Activated T-cell treated with anti-CD3 and anti-CD28 coated beads, Interleukin-2, amount 50 U/mL, for 72 hours (primary cell): ENCODE data around the gene AGTPBP1. TPM values are rescaled to one million over a fixed set of nuclear protein-coding genes. Genes with fewer than 3 reads are reported as not detected.

Source experiments
- ATAC-seq, 2 donors: fragments of 150-1000 bp; cut with Tn5 transposase; replicated peaks in 1 of 2; 2 replicates each; pipeline ENCODE4 v1.10.0; 2021; ENCODE audit warnings: moderate library complexity in 2 of 2, mild to moderate bottlenecking in 1 of 2
- DNase-seq, 2 donors: peaks; one replicate each; pipeline ENCODE4 v3.0.0; 2021 to 2022; ENCODE audit warnings: mixed read lengths in 1 of 2
- H3K27ac Mint-ChIP-seq: one replicate; pipeline ENCODE4 v1.8.0; 2022; ENCODE audit warnings: mild to moderate bottlenecking, moderate library complexity, mixed read lengths
- H3K27me3 Mint-ChIP-seq: one replicate; pipeline ENCODE4 v1.8.0; 2022; ENCODE audit warnings: low read depth, mixed read lengths
- H3K36me3 Mint-ChIP-seq, 2 donors: one replicate each; pipeline ENCODE4 v1.8.0; 2022; ENCODE audit warnings: mixed read lengths in 2 of 2, mild to moderate bottlenecking in 1 of 2; ENCODE audit not compliant: insufficient read depth in 2 of 2
- H3K4me1 Mint-ChIP-seq: one replicate; pipeline ENCODE4 v1.8.0; 2022; ENCODE audit warnings: low read depth, mixed read lengths
- H3K4me3 Mint-ChIP-seq, 2 donors: one replicate each; pipeline ENCODE4 v1.8.0; 2022; ENCODE audit warnings: mild to moderate bottlenecking in 2 of 2, mixed read lengths in 2 of 2, moderate library complexity in 2 of 2
- H3K9me3 Mint-ChIP-seq, 2 donors: one replicate each; pipeline ENCODE4 v1.8.0; 2022; ENCODE audit warnings: mixed read lengths in 2 of 2
- total RNA-seq, 2 donors: library from RNA; stranded (reverse); gene quantifications; one replicate each; pipeline ENCODE4 v1.2.3, GENCODE V29; 2022

AGTPBP1 gene
- total RNA-seq, 2 donors from 2014 or later: 52.3 to 58.2 TPM

DNA sequence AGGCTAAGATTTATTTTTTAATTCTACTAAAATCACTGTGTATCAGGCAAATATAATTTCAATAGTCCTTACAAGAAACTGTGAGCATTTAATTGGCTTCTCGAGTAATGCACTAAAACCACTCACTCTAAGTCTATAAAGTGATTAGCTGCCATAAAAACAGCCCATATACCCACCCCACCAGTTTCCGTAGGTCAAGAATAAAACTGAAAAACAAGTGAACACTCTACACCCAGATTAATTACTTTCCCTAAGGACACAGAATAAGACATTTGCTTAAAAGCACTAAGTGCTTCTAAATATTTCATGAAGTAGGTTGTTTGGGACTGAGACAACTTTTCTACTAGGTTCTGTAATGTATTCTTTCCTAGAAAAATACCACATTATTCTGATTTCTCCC, 194.2 kb downstream of the AGTPBP1 start:
- H3K27me3 Mint-ChIP-seq: no peaks in the 10 kb centered on the region
- H3K4me1 Mint-ChIP-seq: no peaks in the 10 kb centered on the region
- DNase-seq: no peak
- no peak overlapping the region for H3K27ac Mint-ChIP-seq
- ATAC-seq: no peak
- H3K9me3 Mint-ChIP-seq: no peaks in the 10 kb centered on the region
- H3K4me3 Mint-ChIP-seq: no peak overlapping the region
- peaks cover 0 to 2% of the 10 kb centered on the region in 2 donors for H3K36me3 Mint-ChIP-seq

GRCh38 chr9:85543196-85543595, 198.6 kb downstream of the AGTPBP1 start:
- no peaks in the 10 kb centered on the region for H3K27me3 Mint-ChIP-seq

DNA sequence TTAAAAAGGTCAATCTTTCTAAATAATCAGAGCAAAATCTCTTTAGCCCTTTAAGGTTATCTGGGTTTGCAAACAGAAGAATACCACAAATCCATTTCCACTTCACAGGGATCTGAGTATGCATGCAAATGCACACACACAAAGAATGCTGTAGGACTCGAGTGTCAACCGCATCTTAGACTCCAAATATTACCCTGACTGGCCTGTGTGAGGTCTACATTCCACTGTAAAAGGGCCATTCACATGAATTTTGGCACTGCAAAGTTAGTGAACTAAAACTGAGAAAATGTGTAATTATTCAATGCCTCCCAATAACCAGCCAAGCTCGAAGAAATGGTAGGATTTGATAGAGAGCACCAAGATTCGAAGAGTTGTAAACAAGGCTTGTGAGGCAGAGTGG, 199.9 kb downstream of the AGTPBP1 start:
- Mint-ChIP-seq H3K27me3 (no peaks in the 10 kb centered on the region), H3K27ac (no peak overlapping the region), H3K4me3 (no peak overlapping the region), H3K36me3 (no peaks in the 10 kb centered on the region), H3K9me3 (no peaks in the 10 kb centered on the region), H3K4me1 (peaks cover 9% of the 10 kb centered on the region)
- ATAC-seq: no peak
- DNase-seq: no peak

More at GRCh38 chr9:85543196-85543595, 198.6 kb downstream of the AGTPBP1 start:
- Mint-ChIP-seq H3K9me3 (no peaks in the 10 kb centered on the region), H3K36me3 (peaks cover 0 to 2% of the 10 kb centered on the region in 2 donors), H3K4me3 (no peak overlapping the region), H3K4me1 (peaks cover 9% of the 10 kb centered on the region), H3K27ac (no peak overlapping the region)
- ATAC-seq: no peak
- DNase-seq: no peak

DNA sequence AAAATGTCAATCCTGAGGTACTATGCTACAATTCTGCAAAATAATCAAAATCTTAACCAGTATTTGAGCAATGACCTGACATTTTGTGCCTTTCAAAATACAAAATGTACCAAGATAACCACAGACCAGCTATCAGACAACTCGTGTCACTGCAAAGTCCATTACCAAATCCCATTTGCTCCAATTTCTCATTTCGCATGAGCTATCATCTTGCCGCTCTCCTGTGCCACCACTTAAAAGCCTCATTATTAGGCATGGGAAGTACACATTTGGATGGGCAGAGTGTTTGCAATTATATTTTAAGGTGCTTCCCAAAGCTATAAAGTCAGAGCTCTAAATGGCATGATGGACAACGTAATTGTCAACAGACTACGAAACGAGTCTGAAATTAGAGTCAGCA, 205.2 kb downstream of the AGTPBP1 start:
- no peak for ATAC-seq
- Mint-ChIP-seq H3K27me3 (no peaks in the 10 kb centered on the region), H3K4me3 (no peak overlapping the region), H3K9me3 (no peaks in the 10 kb centered on the region), H3K27ac (no peak overlapping the region), H3K4me1 (peaks cover 9% of the 10 kb centered on the region), H3K36me3 (no peaks in the 10 kb centered on the region)
- no peak for DNase-seq

GRCh38 chr9:85536076-85536475, 205.7 kb downstream of the AGTPBP1 start:
- Mint-ChIP-seq H3K27me3 (no peaks in the 10 kb centered on the region), H3K4me1 (peaks cover 9% of the 10 kb centered on the region), H3K9me3 (no peaks in the 10 kb centered on the region), H3K4me3 (no peak overlapping the region), H3K27ac (no peak overlapping the region), H3K36me3 (no peaks in the 10 kb centered on the region)
- DNase-seq (no peak), ATAC-seq (no peak)

GRCh38 chr9:85534340-85534739, 207.4 kb downstream of the AGTPBP1 start:
- no peaks in the 10 kb centered on the region for H3K36me3 Mint-ChIP-seq
- H3K4me1 Mint-ChIP-seq: peaks cover 6% of the 10 kb centered on the region
- DNase-seq: no peak
- ATAC-seq: no peak
- H3K9me3 Mint-ChIP-seq: no peaks in the 10 kb centered on the region
- H3K27ac Mint-ChIP-seq: no peak overlapping the region
- H3K4me3 Mint-ChIP-seq: no peak overlapping the region
- H3K27me3 Mint-ChIP-seq: no peaks in the 10 kb centered on the region

DNA sequence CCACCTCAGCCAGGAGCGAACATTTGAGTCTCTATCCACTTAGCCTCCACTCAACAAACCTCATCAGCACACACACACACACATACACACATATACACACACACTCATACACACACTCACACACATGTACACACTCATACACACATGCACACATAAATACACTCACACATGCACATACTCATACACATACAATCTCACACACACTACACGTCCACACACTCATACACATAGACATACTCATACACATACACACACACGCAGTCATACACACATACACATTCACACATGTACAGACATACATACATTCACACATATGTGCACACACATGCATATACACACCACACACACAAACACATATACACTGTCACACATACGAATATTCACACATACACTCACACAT, 208.2 kb downstream of the AGTPBP1 start:
- ATAC-seq: no peak
- no peaks in the 10 kb centered on the region for H3K9me3 Mint-ChIP-seq
- no peaks in the 10 kb centered on the region for H3K4me1 Mint-ChIP-seq
- H3K27me3 Mint-ChIP-seq: no peaks in the 10 kb centered on the region
- DNase-seq: no peak
- no peaks in the 10 kb centered on the region for H3K36me3 Mint-ChIP-seq
- H3K27ac Mint-ChIP-seq: no peak overlapping the region
- no peak overlapping the region for H3K4me3 Mint-ChIP-seq

DNA sequence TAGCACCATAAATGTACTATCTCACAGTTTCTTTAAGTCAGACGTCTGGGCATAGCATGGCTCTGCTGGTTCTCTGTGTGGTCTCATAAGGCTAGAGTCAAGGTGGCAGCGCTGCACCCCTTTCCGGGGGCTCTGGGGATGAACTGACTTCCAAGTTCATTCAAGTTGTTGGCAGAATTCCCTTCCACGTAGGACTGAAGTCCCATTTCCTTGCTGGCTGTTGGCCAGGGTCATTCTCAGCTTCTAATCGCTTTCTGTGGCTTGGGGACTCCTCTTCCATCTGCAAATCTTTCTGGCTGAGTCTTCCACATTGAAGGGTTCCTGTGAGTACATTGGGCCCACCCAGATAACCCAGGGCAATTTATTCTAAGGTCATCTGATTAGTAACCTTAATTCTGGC, 211.0 kb downstream of the AGTPBP1 start:
- Mint-ChIP-seq H3K36me3 (no peaks in the 10 kb centered on the region), H3K4me1 (no peaks in the 10 kb centered on the region), H3K27me3 (peaks cover 6% of the 10 kb centered on the region), H3K27ac (no peak overlapping the region), H3K9me3 (no peaks in the 10 kb centered on the region), H3K4me3 (no peak overlapping the region)
- ATAC-seq (no peak), DNase-seq (no peak)

- Mint-ChIP-seq H3K36me3 (no peaks in the 10 kb centered on the region), H3K9me3 (no peaks in the 10 kb centered on the region), H3K4me1 (no peaks in the 10 kb centered on the region), H3K27me3 (peaks cover 25% of the 10 kb centered on the region), H3K4me3 (no peak overlapping the region), H3K27ac (no peak overlapping the region)
- ATAC-seq: no peak
- DNase-seq: no peak
Observed at GRCh38 chr9:85528607-85529006, 213.1 kb downstream of the AGTPBP1 start.

DNA sequence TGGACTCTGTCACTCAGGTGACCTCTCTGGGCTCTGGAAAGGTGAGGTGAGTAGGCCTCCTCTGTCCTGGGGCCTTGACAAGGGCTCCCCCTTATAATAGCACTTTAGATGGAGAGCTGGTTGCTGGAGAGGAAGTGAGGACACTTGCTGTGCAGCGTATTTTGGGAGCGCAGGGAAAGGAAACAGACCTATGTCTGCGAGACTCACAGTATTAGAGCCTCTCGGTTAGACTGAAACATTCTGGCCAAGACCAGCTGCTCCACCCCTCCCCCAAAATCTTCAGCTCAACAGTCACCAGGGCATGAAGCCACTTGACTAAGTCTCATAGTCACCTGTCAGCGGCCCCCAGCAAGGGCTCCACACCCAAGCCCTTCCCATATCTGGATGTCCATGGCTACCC, 213.6 kb downstream of the AGTPBP1 start:
- no peak for DNase-seq
- Mint-ChIP-seq H3K27ac (no peak overlapping the region), H3K4me3 (no peak overlapping the region), H3K9me3 (no peaks in the 10 kb centered on the region), H3K4me1 (no peaks in the 10 kb centered on the region), H3K36me3 (no peaks in the 10 kb centered on the region), H3K27me3 (peaks cover 27% of the 10 kb centered on the region)
- no peak for ATAC-seq

- no peak for DNase-seq
- H3K36me3 Mint-ChIP-seq: no peaks in the 10 kb centered on the region
- no peak overlapping the region for H3K27ac Mint-ChIP-seq
- no peak overlapping the region for H3K4me3 Mint-ChIP-seq
- H3K9me3 Mint-ChIP-seq: no peaks in the 10 kb centered on the region
- H3K4me1 Mint-ChIP-seq: peaks cover 7% of the 10 kb centered on the region
- no peak for ATAC-seq
- peaks cover 34% of the 10 kb centered on the region for H3K27me3 Mint-ChIP-seq
Observed at GRCh38 chr9:85527331-85528020, 214.3 kb downstream of the AGTPBP1 start.

DNA sequence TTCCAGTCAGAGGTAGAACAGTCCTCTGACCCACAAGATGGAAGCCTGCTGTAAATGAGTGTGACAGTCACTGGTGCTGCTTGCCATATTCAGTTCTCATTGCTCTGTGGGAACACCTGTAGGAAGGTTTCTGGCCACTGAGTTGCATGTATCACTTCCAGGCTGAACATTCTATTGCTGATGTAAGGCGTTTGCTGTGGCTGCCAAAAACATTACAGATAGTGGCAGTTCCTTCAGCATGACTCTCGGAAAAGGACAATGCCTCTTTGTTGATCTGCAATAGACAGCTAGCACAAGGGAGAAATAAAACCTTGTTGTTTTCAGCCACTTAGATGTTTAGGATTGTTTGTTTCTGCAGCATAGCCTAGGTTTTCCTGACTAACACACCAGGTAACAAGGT, 217.2 kb downstream of the AGTPBP1 start:
- Mint-ChIP-seq H3K36me3 (no peaks in the 10 kb centered on the region), H3K9me3 (no peaks in the 10 kb centered on the region), H3K27me3 (peaks cover 58% of the 10 kb centered on the region), H3K4me3 (no peak overlapping the region), H3K27ac (no peak overlapping the region), H3K4me1 (peaks cover 12% of the 10 kb centered on the region)
- DNase-seq (no peak), ATAC-seq (no peak)

DNA sequence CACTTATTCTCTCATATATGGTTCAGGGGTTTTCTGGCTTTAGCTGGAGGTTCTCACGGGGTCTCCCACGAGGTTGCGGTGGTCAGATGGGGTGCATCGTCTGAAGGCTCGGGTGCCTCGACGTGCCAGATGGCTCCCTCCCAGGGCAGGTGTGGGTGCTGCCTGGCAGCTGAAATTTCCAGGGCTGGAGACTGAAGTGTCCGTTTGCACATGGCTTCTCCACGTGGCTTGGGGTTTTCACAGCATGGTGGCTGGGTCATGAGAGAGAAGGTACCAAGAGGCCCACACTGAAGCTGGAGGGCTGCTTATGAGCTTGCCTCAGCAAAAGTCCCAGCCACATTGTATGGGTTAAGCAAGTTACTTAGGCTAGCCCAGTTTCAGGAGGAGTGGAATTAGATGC, 218.6 kb downstream of the AGTPBP1 start:
- peaks cover 12% of the 10 kb centered on the region for H3K4me1 Mint-ChIP-seq
- no peak for DNase-seq
- no peaks in the 10 kb centered on the region for H3K36me3 Mint-ChIP-seq
- H3K9me3 Mint-ChIP-seq: no peaks in the 10 kb centered on the region
- no peak for ATAC-seq
- peaks cover 59% of the 10 kb centered on the region for H3K27me3 Mint-ChIP-seq
- H3K27ac Mint-ChIP-seq: no peak overlapping the region
- peak overlapping the region; percentile 82 to 90 for H3K4me3 Mint-ChIP-seq

- ATAC-seq (peak; percentile 82 to 83), DNase-seq (peak; percentile 38)
- Mint-ChIP-seq H3K4me1 (peaks cover 12% of the 10 kb centered on the region), H3K4me3 (peak overlapping the region; percentile 82 to 90), H3K9me3 (no peaks in the 10 kb centered on the region), H3K27ac (no peak overlapping the region), H3K27me3 (peaks cover 59% of the 10 kb centered on the region), H3K36me3 (no peaks in the 10 kb centered on the region)
Observed at GRCh38 chr9:85522459-85523092, 219.2 kb downstream of the AGTPBP1 start.
